Measurements from ENCODE around the gene CAMK1D. TPM values are rescaled to one million over a fixed set of nuclear protein-coding genes. Genes with fewer than 3 reads are reported as not detected.
"Not testable (repeated sequence)": the region's sequence is repeated elsewhere in the genome, so short reads cannot be mapped to it uniquely, and the experiment has no call there.

Gene CAMK1D
- total RNA-seq, result 10 to 100 TPM in 1 of 7 donors, 1 to 10 TPM in 6; 1.8 to 11.7 (median 5.5) TPM
- polyA plus RNA-seq, result 1 to 10 TPM; 2.4 to 7.5 TPM
- long read RNA-seq, donor 1, partial matches to known transcripts, result 4 of 16 reads
- long read RNA-seq, donor 1, other reads (novel, unspliced or antisense), result 12 of 16 reads
- long read RNA-seq, donor 2, result 0 reads
- long read RNA-seq, donor 3, partial matches to known transcripts, result 4 of 10 reads
- long read RNA-seq, donor 3, other reads (novel, unspliced or antisense), result 6 of 10 reads

DNA sequence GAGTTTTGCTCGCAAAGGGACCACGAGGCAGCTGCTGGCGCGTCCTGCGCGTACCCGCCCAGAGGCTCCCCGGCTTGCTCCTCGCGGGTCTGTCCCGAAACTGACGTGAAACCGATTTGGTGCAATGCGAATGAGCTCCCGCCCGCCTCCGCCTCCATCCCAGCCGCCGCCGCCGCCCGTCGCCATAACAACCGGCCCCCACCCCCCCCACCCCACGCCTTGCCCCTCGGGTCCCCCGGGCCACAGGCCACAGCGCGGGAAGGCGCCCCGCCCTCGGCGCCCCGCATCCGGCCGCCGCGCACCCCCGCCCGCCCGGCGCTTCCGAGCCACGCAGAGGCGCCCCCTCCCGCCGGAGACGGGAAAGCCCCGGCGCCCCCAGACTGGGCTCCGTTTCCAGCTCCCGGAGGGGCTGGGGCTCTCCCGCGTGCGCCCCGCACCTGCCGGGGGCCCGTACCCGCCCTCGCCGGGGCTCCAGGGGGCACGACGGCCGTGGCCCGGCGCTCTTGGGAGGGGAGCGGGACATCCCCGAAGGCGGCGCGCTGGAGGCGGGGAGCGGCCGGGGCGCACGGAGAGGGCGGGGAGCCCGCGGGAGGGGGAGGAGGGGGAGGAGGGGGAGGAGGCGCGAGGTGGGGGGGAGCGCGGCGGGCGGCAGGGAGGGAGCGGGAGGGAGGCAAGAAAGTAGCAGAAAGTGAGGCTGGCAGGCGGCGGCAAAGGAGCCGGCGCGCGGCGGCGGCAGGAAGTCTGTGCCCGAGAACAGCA, at the start of gene CAMK1D:
CAMK1D (plus strand) TSS at position 678 of the 759 bp plus-strand sequence.
- TF ChIP-seq, protein P1, sequence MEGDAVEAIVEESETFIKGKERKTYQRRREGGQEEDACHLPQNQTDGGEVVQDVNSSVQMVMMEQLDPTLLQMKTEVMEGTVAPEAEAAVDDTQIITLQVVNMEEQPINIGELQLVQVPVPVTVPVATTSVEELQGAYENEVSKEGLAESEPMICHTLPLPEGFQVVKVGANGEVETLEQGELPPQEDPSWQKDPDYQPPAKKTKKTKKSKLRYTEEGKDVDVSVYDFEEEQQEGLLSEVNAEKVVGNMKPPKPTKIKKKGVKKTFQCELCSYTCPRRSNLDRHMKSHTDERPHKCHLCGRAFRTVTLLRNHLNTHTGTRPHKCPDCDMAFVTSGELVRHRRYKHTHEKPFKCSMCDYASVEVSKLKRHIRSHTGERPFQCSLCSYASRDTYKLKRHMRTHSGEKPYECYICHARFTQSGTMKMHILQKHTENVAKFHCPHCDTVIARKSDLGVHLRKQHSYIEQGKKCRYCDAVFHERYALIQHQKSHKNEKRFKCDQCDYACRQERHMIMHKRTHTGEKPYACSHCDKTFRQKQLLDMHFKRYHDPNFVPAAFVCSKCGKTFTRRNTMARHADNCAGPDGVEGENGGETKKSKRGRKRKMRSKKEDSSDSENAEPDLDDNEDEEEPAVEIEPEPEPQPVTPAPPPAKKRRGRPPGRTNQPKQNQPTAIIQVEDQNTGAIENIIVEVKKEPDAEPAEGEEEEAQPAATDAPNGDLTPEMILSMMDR (IDR thresholded peaks at IDR 0.05), result peak in 2 of 3 donors; percentile 47
- TF ChIP-seq POLR2A (IDR thresholded peaks at IDR 0.05), result no peak
- Histone ChIP-seq H3K27ac (peak within 1 kb of the TSS; percentile 61 to 76), H3K4me3 (peak within 1 kb of the TSS; percentile 75), H3K4me1 (ENCODE audit: insufficient read depth) (peaks cover 8% of the 10 kb centered on the region), H3K9me3 (no peaks in the 10 kb centered on the region), H3K27me3 (no peaks in the 10 kb centered on the region), H3K36me3 (no peaks in the 10 kb centered on the region)
- WGBS, 3 donors, result 0 to 1% (median 1%) methylated on average over 54 to 94 of the region's 95 CpGs
- intact Hi-C loops (cut with DNase I), result no loop called here
- peak; percentile 73 to 84 (median 78) for DNase-seq

GRCh38 chr10:12301036-12301435, 48.3 kb upstream of the CAMK1D start:
- WGBS, 3 donors, result 93 to 94% (median 94%) methylated on average over 4 of the region's 4 CpGs
- H3K4me3 ChIP-seq; H3K4me1 ChIP-seq (ENCODE audit: insufficient read depth); H3K27me3 ChIP-seq; intact Hi-C loops (cut with DNase I); DNase-seq; H3K27ac ChIP-seq; H3K36me3 ChIP-seq; H3K9me3 ChIP-seq: not testable (repeated sequence)

- intact Hi-C loops (cut with DNase I), result no loop called here
- Histone ChIP-seq H3K27me3 (no peaks in the 10 kb centered on the region), H3K36me3 (no peaks in the 10 kb centered on the region), H3K4me1 (ENCODE audit: insufficient read depth) (no peaks in the 10 kb centered on the region), H3K4me3 (no peak overlapping the region), H3K27ac (no peak overlapping the region), H3K9me3 (no peaks in the 10 kb centered on the region)
- DNase-seq, result no peak
- TF ChIP-seq POLR2A (IDR thresholded peaks at IDR 0.05) (no peak), EP300 (IDR thresholded peaks at IDR 0.05) (no peak)
- TF ChIP-seq, protein P1 (IDR thresholded peaks at IDR 0.05), result no peak
- 79 to 81% (median 80%) methylated on average over 6 of the region's 6 CpGs for WGBS, 3 donors
These were observed 41.3 kb upstream of the CAMK1D start for GRCh38 chr10:12308057-12308456.

- WGBS, 3 donors, result 36 to 45% (median 37%) methylated on average over 8 of the region's 8 CpGs
- H3K4me1 ChIP-seq (ENCODE audit: insufficient read depth), result no peaks in the 10 kb centered on the region
- no peaks in the 10 kb centered on the region for H3K27me3 ChIP-seq
- H3K9me3 ChIP-seq, result no peaks in the 10 kb centered on the region
- intact Hi-C loops (cut with DNase I), result no loop called here
- TF ChIP-seq, protein P1 (IDR thresholded peaks at IDR 0.05), result no peak
- no peak for TF ChIP-seq EP300 (IDR thresholded peaks at IDR 0.05)
- no peak for TF ChIP-seq POLR2A (IDR thresholded peaks at IDR 0.05)
- no peaks in the 10 kb centered on the region for H3K36me3 ChIP-seq
- no peak overlapping the region for H3K4me3 ChIP-seq
- DNase-seq, result no peak
- no peak overlapping the region for H3K27ac ChIP-seq
These were observed 40.5 kb upstream of the CAMK1D start for GRCh38 chr10:12308736-12309375.

- H3K27ac ChIP-seq; H3K4me1 ChIP-seq (ENCODE audit: insufficient read depth); H3K4me3 ChIP-seq; intact Hi-C loops (cut with DNase I); DNase-seq; H3K36me3 ChIP-seq; H3K27me3 ChIP-seq; H3K9me3 ChIP-seq: not testable (repeated sequence)
- WGBS, 3 donors, result 81 to 93% (median 82%) methylated on average over 5 of the region's 5 CpGs
These were observed 39.6 kb upstream of the CAMK1D start for GRCh38 chr10:12309783-12310182.
